AG04449 (cell line): ENCODE results near the gene CDC25B.
A peak's percentile ranks its signal among the peaks of the same experiment; 100 is the strongest.

Experiments
- CTCF ChIA-PET: fragments of 350-600 bp; formaldehyde crosslinking; extraction: SDS; loops from one replicate; lab custom pipeline; 2021; ENCODE audit warnings: antibody characterized with exemption; lab: Yijun Ruan, JAX
- POLR2A ChIA-PET: fragments of 400-600, 350-600 bp; formaldehyde crosslinking; extraction: SDS; loops from one replicate; lab custom pipeline; 2020; ENCODE audit warnings: antibody characterized with exemption, inconsistent platforms; lab: Yijun Ruan, JAX
- DNase-seq: peaks from one replicate; pipeline ENCODE4 v3.0.0-alpha.2; 2010; ENCODE audit warnings: low read depth, low spot score
- H3K4me3 ChIP-seq: 2 replicates; pipeline ENCODE4 v1.5.1; 2011; ENCODE audit warnings: low read depth, mild to moderate bottlenecking, control low read depth, low read length
- TF ChIP-seq, protein P1 (sequence below): IDR thresholded peaks from one replicate; pipeline ENCODE4 v1.5.1; 2011; ENCODE audit warnings: mild to moderate bottlenecking, moderate library complexity, low read length, control low read depth, inconsistent platforms; ENCODE audit not compliant: insufficient read depth; ENCODE audit errors: missing control alignments

CDC25B gene

DNA sequence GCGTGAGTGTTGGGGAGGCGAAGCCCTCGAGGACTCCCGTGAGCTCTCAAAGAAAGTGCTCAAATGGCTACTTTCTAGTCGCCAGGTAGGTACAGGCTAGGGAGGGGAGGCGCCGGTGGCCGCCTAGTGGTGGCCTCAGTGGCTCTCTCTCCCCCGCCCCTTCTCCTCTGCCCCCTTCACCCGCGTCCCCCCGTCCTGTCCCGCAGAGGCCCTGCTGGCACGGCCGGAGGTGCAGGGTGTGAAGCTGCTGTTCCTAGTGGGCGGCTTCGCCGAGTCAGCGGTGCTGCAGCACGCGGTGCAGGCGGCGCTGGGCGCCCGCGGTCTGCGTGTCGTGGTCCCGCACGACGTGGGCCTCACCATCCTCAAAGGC, 44.8 kb upstream of the CDC25B start:
- ChIA-PET CTCF (interaction anchor here (0.8 to 11.2 kb wide), 18 partner anchors 6 to 105 kb away, joined by 3 to 119 read pairs (median 6); partner anchors contain the start of genes ADISSP and SPEF1), POLR2A (interaction anchor here (0.6 kb wide), 1 partner anchor 131 kb away, joined by 3 read pairs; no protein-coding TSS in a partner anchor)
- TF ChIP-seq, protein P1, sequence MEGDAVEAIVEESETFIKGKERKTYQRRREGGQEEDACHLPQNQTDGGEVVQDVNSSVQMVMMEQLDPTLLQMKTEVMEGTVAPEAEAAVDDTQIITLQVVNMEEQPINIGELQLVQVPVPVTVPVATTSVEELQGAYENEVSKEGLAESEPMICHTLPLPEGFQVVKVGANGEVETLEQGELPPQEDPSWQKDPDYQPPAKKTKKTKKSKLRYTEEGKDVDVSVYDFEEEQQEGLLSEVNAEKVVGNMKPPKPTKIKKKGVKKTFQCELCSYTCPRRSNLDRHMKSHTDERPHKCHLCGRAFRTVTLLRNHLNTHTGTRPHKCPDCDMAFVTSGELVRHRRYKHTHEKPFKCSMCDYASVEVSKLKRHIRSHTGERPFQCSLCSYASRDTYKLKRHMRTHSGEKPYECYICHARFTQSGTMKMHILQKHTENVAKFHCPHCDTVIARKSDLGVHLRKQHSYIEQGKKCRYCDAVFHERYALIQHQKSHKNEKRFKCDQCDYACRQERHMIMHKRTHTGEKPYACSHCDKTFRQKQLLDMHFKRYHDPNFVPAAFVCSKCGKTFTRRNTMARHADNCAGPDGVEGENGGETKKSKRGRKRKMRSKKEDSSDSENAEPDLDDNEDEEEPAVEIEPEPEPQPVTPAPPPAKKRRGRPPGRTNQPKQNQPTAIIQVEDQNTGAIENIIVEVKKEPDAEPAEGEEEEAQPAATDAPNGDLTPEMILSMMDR, result no peak
- no peak overlapping the region for H3K4me3 ChIP-seq
- no peak for DNase-seq

DNA sequence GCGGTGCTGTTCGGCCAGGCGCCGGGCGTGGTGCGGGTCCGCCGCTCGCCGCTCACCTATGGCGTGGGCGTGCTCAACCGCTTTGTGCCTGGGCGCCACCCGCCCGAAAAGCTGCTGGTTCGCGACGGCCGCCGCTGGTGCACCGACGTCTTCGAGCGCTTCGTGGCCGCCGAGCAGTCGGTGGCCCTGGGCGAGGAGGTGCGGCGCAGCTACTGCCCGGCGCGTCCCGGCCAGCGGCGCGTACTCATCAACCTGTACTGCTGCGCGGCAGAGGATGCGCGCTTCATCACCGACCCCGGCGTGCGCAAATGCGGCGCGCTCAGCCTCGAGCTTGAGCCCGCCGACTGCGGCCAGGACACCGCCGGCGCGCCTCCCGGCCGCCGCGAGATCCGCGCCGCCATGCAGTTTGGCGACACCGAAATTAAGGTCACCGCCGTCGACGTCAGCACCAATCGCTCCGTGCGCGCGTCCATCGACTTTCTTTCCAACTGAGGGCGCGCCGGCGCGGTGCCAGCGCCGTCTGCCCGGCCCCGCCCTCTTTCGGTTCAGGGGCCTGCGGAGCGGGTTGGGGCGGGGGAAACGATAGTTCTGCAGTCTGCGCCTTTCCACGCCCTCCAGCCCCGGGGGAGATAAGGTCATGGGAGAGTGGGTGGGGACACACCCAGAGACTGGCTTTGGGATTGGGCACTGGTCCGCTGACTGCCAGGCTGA, 44.3 kb upstream of the CDC25B start:
- CTCF ChIA-PET, result interaction anchor here (0.9 to 11.2 kb wide), 23 partner anchors 4 to 340 kb away, joined by 3 to 119 read pairs (median 6); partner anchors contain the start of genes ADISSP and SPEF1
- POLR2A ChIA-PET, result interaction anchor here (0.6 kb wide), 1 partner anchor 130 kb away, joined by 3 read pairs; no protein-coding TSS in a partner anchor
- no peak for DNase-seq
- TF ChIP-seq, protein P1, result no peak
- no peak overlapping the region for H3K4me3 ChIP-seq

DNA sequence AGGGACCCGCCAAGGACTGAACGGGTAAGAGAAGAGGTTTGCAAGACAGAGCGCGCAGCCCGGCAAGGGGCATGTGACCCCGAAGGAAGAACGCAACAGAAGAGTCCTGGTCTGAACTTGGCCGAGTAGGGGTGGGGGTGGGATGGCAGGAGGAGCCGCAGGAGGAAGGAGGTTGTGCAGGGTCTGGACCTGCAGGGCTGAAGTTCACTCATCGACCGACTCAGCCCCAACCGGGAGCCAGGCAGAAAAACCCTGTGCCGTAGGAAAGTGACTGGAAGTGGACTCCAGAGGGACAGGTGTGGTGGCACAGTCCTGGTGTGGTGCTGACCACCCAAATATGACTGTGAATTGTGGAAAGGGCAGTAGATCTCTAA, 43.7 kb upstream of the CDC25B start:
- ChIA-PET CTCF (interaction anchor here (0.9 to 11.2 kb wide), 24 partner anchors 4 to 372 kb away, joined by 3 to 119 read pairs (median 6); partner anchors contain the start of genes ADISSP and SPEF1), POLR2A (interaction anchor here (0.6 to 1.2 kb wide), 2 partner anchors 16 to 125 kb away, joined by 3 to 4 read pairs; no protein-coding TSS in a partner anchor)
- H3K4me3 ChIP-seq, result no peak overlapping the region
- no peak for DNase-seq
- TF ChIP-seq, protein P1, result no peak

DNA sequence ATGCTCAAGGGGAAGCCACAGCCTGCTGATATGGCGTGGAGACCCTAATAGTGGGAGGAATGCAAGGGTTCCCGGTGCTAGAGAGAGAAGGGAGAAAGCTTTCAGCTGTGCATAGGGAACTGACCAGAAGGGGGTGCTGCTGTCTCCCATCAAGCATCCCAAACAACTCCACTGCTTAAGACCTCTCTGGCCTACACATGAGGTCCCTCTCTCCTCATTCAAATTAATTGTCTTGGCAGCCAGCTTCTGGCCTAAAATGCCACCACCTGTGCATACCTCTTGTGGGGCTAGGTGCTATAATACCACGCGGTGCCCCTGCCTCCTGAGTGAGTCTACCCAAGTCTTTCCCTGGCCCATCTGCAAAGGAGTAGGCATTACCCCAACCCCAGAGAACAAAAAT, 43.0 kb upstream of the CDC25B start:
- TF ChIP-seq, protein P1, result peak; percentile 83
- DNase-seq, result peak; percentile 16
- POLR2A ChIA-PET, result interaction anchor here (0.6 to 1.2 kb wide), 2 partner anchors 15 to 124 kb away, joined by 3 to 4 read pairs; no protein-coding TSS in a partner anchor
- H3K4me3 ChIP-seq, result no peak overlapping the region
- CTCF ChIA-PET, result interaction anchor here (0.9 to 11.2 kb wide), 26 partner anchors 4 to 371 kb away, joined by 3 to 119 read pairs (median 5); partner anchors contain the start of genes ADISSP and SPEF1

DNA sequence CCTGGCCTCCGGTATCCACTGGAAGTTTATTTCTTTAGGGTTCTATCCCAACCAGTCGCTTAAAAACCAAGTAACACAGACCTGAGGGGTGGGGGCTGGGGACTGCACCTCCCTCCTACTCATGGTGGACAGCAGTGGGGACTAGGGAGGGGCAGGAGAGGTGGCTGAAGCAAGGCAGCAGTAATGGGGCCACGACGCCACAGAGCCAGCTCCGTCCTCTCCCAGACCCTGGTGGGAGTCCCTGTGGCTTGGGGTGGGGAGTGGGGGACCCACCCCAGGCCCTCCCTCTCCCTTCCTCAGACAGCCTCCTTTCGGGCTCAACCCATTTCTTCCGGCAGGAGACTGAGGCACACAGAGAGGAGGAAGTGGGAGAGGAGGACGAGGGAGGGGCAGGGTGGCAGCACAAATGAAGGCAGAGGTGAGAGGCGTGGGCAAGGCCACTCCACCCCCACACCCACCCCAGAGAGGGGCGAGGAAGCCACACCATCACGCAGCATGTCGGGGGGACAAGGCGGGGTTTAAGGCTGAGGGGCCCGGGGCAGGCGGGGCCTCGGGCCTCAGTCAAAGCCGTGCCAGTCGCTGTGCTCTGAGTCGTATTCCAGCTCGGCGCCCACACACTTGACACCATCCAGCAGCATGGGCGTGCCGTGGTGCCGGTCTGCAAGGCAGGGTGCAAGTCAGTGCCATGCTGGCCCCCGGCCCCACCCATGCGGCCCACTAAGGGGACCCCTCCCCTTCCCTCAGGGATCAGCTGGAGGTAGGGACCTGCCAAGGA, 42.4 kb upstream of the CDC25B start:
- TF ChIP-seq, protein P1, result no peak
- DNase-seq, result no peak
- POLR2A ChIA-PET, result interaction anchor here (1.2 kb wide), 1 partner anchor 14 kb away, joined by 3 read pairs; no protein-coding TSS in a partner anchor
- no peak overlapping the region for H3K4me3 ChIP-seq
- CTCF ChIA-PET, result interaction anchor here (0.8 to 11.2 kb wide), 29 partner anchors 4 to 339 kb away, joined by 3 to 119 read pairs (median 5); partner anchors contain the start of genes ADISSP, AP5S1 and SPEF1

DNA sequence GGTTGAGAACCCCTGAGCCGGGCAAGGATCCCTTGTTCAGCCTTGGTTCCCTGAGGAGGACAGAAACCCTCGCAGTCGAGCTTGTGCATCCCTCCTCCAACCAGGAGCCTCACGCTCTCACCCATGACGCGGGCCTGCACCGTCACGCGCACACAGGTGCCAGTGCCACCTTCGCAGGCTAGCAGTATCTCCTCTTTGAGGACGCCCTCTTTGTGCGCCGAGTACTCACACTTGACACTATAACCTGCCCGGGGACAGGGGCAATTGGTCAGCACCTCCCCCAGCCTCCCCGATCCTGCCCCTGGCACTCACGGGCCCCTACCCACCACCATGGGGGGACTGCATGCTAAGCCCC, 41.9 kb upstream of the CDC25B start:
- TF ChIP-seq, protein P1, result no peak
- DNase-seq, result no peak
- ChIA-PET POLR2A (no interaction called here), CTCF (interaction anchor here (0.7 to 10.7 kb wide), 14 partner anchors 6 to 191 kb away, joined by 3 to 119 read pairs (median 4); partner anchors contain the start of genes ADISSP, AP5S1 and SPEF1)
- H3K4me3 ChIP-seq, result no peak overlapping the region
